Endothelial cell of umbilical vein (primary cell): ENCODE measurements around the gene CACNA1A. TPM values are rescaled to one million over a fixed set of nuclear protein-coding genes. Genes with fewer than 3 reads are reported as not detected.

Experiments used
- BruUV-seq: library from RNA; stranded (reverse); fragments of 400-500 nt; replicated peaks from 2 replicates; lab custom pipeline; 2021; lab: Mats Ljungman, UMichigan
- CTCF ChIA-PET: fragments of 300-600, 350-600 bp; sonication (Branson Sonifier 250); formaldehyde crosslinking; loops from one replicate; lab custom pipeline; 2021; ENCODE audit warnings: antibody characterized with exemption, inconsistent platforms; lab: Charles Lee
- POLR2A ChIA-PET: fragments of 300-600, 350-600 bp; sonication (Branson Sonifier 250); formaldehyde crosslinking; loops from one replicate; lab custom pipeline; 2021; ENCODE audit warnings: antibody characterized with exemption, inconsistent platforms; lab: Charles Lee
- DNase-seq: peaks from one replicate; pipeline ENCODE4 v3.0.0-alpha.2; 2011; ENCODE audit warnings: low read depth, low spot score
- FAIRE-seq: peaks from 2 replicates; lab custom pipeline; 2011; peaks lifted over from hg19 to GRCh38; lab: Jason Lieb, UNC
- H2AFZ ChIP-seq: 2 replicates; pipeline ENCODE4 v1.6.0; 2012; ENCODE audit warnings: low read depth, low read length, control low read depth, inconsistent platforms
- H3K27ac ChIP-seq: 2 replicates; pipeline ENCODE4 v1.5.1; 2011; ENCODE audit warnings: low read depth, mild to moderate bottlenecking, control low read depth, low read length, moderate library complexity; ENCODE audit not compliant: insufficient read depth
- H3K27me3 ChIP-seq, 2 experiments: 2 replicates each; pipeline versions ENCODE4 v1.6.0 to v1.6.1; 2011; ENCODE audit warnings: low read length in 2 of 2, mixed read lengths in 1 of 2; ENCODE audit not compliant: control insufficient read depth in 2 of 2, insufficient read depth in 2 of 2
- H3K36me3 ChIP-seq, 2 experiments: 2 replicates in 1 of 2; 3 replicates in 1 of 2; pipeline ENCODE4 v1.5.1; 2011; ENCODE audit warnings: low read length in 2 of 2, mild to moderate bottlenecking in 1 of 2, moderate library complexity in 1 of 2; ENCODE audit not compliant: control insufficient read depth in 2 of 2, insufficient read depth in 2 of 2; ENCODE audit errors: extremely low read depth in 1 of 2
- H3K4me1 ChIP-seq: 3 replicates; pipeline ENCODE4 v1.5.1; 2011; ENCODE audit warnings: mild to moderate bottlenecking, low read length; ENCODE audit not compliant: control insufficient read depth, insufficient read depth; ENCODE audit errors: extremely low read depth
- H3K4me2 ChIP-seq: 2 replicates; pipeline ENCODE4 v1.6.1; 2011; ENCODE audit warnings: low read length, control low read depth, mixed read lengths; ENCODE audit not compliant: insufficient read depth
- H3K4me3 ChIP-seq, 3 experiments: fragments of 200-600 bp in 1 of 3; sonication (generic), shearing (Covaris generic) in 1 of 3; replicated peaks in 1 of 3; 2 replicates each; pipeline ENCODE4 v1.5.1; 2011 to 2016; ENCODE audit warnings: control low read depth in 3 of 3, low read length in 3 of 3, mild to moderate bottlenecking in 2 of 3, inconsistent platforms in 1 of 3, low read depth in 1 of 3, moderate library complexity in 1 of 3; ENCODE audit not compliant: insufficient read depth in 1 of 3
- H3K79me2 ChIP-seq: 2 replicates; pipeline ENCODE4 v1.6.0; 2012; ENCODE audit warnings: low read length, inconsistent platforms; ENCODE audit not compliant: control insufficient read depth, insufficient read depth
- H3K9ac ChIP-seq: replicated peaks from 2 replicates; pipeline ENCODE3; 2011; ENCODE audit warnings: low read length, control low read depth; ENCODE audit not compliant: insufficient read depth; ENCODE audit errors: extremely low read depth
- H3K9me1 ChIP-seq: replicated peaks from 3 replicates; pipeline ENCODE4 v1.6.0; 2011; ENCODE audit warnings: mild to moderate bottlenecking, low read length; ENCODE audit not compliant: control insufficient read depth, insufficient read depth; ENCODE audit errors: extremely low read depth
- H3K9me3 ChIP-seq: replicated peaks from 2 replicates; pipeline ENCODE4 v1.5.1; 2012; ENCODE audit warnings: low read length, inconsistent platforms; ENCODE audit not compliant: control insufficient read depth, insufficient read depth
- H4K20me1 ChIP-seq: replicated peaks from 2 replicates; pipeline ENCODE3; 2011; ENCODE audit warnings: mild to moderate bottlenecking, low read length; ENCODE audit not compliant: control insufficient read depth, insufficient read depth; ENCODE audit errors: extremely low read depth
- CTCF ChIP-seq, 2 donors: IDR thresholded peaks; 1 replicate in 1 of 2; 2 replicates in 1 of 2; pipeline ENCODE4 v1.5.1; 2011; ENCODE audit warnings: low read length in 2 of 2, mild to moderate bottlenecking in 2 of 2, moderate library complexity in 2 of 2, control low read depth in 1 of 2, inconsistent platforms in 1 of 2, low read depth in 1 of 2; ENCODE audit not compliant: insufficient read depth in 1 of 2; ENCODE audit errors: extremely low read depth in 1 of 2
- EZH2 ChIP-seq: IDR thresholded peaks from 2 replicates; pipeline ENCODE4 v1.6.1; 2012; ENCODE audit warnings: borderline replicate concordance, low read depth, mild to moderate bottlenecking, moderate library complexity, low read length, inconsistent platforms; ENCODE audit not compliant: severe bottlenecking
- FOS ChIP-seq: IDR thresholded peaks from 2 replicates; pipeline ENCODE4 v1.6.1; 2011; ENCODE audit warnings: mild to moderate bottlenecking, low read length, moderate library complexity, borderline replicate concordance; ENCODE audit not compliant: insufficient read depth
- GATA2 ChIP-seq: IDR thresholded peaks from 2 replicates; pipeline ENCODE4 v1.7.0; 2011; ENCODE audit warnings: low read depth, mild to moderate bottlenecking, moderate library complexity, mixed read lengths, low read length; ENCODE audit not compliant: insufficient read length, insufficient read depth
- JUN ChIP-seq: IDR thresholded peaks from 2 replicates; pipeline ENCODE4 v1.6.1; 2011; ENCODE audit warnings: borderline replicate concordance, low read depth; ENCODE audit not compliant: insufficient read length, insufficient read depth
- MAX ChIP-seq: IDR thresholded peaks from 2 replicates; pipeline ENCODE4 v1.6.1; 2011; ENCODE audit not compliant: insufficient read depth, insufficient read length
- MYC ChIP-seq: IDR thresholded peaks from one replicate; pipeline ENCODE4 v1.6.1; 2011; ENCODE audit warnings: mild to moderate bottlenecking, low read depth, low read length
- POLR2A ChIP-seq: IDR thresholded peaks from 2 replicates; pipeline ENCODE4 v1.6.1; 2012; ENCODE audit warnings: low read depth, mild to moderate bottlenecking, control low read depth, low read length
- POLR2AphosphoS5 ChIP-seq: IDR thresholded peaks from 2 replicates; pipeline ENCODE4 v1.6.1; 2012; ENCODE audit warnings: low read depth, mild to moderate bottlenecking, control low read depth, low read length, moderate library complexity; ENCODE audit not compliant: insufficient read depth
- dilution Hi-C: fragments of 300-500 bp; cut with MboI; formaldehyde crosslinking; loops from one replicate; pipeline ENCODE4 v1.15.0; 2019; ENCODE audit warnings: low sequenced_read_pairs; ENCODE audit not compliant: extremely low pct_ligation_motif_present
- intact Hi-C: fragments of 100-400 bp; cut with micrococcal nuclease; formaldehyde crosslinking; loops from one replicate; pipeline ENCODE4 v1.10.0; 2022
- polyA plus RNA-seq, 4 experiments: library from polyadenylated mRNA; depleted of rRNA in 3 of 4; stranded (reverse) in 3 of 4; unstranded in 1 of 4; fragments of >200 nt; gene quantifications; 2 replicates each; pipeline versions ENCODE4 v1.2.1 to v1.2.3, GENCODE V29; 2011 to 2012; ENCODE audit warnings: missing spikeins in 1 of 4
- total RNA-seq: library from RNA; stranded (reverse); gene quantifications from 2 replicates; pipeline ENCODE4 v1.2.3, GENCODE V29; 2021

The CACNA1A gene
- total and polyA plus RNA-seq, 2 donors (not counting 3 experiments of a cell fraction or from before 2014, with no cell fraction given): 0.17 to 0.38 TPM

GRCh38 chr19:13399746-13400145, 106.5 kb downstream of the CACNA1A start:
- Histone ChIP-seq H2AFZ (peak overlapping the region; percentile 36), H4K20me1 (no peaks in the 10 kb centered on the region), H3K27ac (peak overlapping the region; percentile 83), H3K9me3 (no peaks in the 10 kb centered on the region), H3K79me2 (no peaks in the 10 kb centered on the region), H3K4me1 (peaks cover 18% of the 10 kb centered on the region), H3K4me3 (no peak overlapping the region), H3K9ac (no peak overlapping the region), H3K4me2 (peak overlapping the region; percentile 54), H3K36me3 (no peaks in the 10 kb centered on the region), H3K9me1 (no peaks in the 10 kb centered on the region), H3K27me3 (no peaks in the 10 kb centered on the region)
- POLR2A ChIA-PET: no interaction called here
- DNase-seq (no peak), FAIRE-seq (no peak)
- BruUV-seq: no TSS peak
- intact Hi-C loops: loop anchor here (1.0 kb wide), 1 partner anchor 30 kb away; no protein-coding TSS in a partner anchor
- TF ChIP-seq POLR2AphosphoS5: no peak
- no peak for TF ChIP-seq EZH2
- TF ChIP-seq POLR2A: no peak
- TF ChIP-seq JUN: no peak
- TF ChIP-seq CTCF (IDR thresholded peaks at IDR 0.05; ENCODE audit: extremely low read depth in 1 of 2, insufficient read depth in 1 of 2, low read depth in 1 of 2, low read length in 2 of 2): no peak
- TF ChIP-seq MAX: no peak
- TF ChIP-seq FOS: no peak
- no peak for TF ChIP-seq GATA2
- TF ChIP-seq MYC: no peak
- dilution Hi-C loops: no loop called here
- CTCF ChIA-PET: interaction anchor here (2.0 to 3.1 kb wide), 2 partner anchors 29 to 175 kb away, joined by 5 to 14 read pairs; no protein-coding TSS in a partner anchor
